Measurements from ENCODE around the gene TNPO2.

DNA sequence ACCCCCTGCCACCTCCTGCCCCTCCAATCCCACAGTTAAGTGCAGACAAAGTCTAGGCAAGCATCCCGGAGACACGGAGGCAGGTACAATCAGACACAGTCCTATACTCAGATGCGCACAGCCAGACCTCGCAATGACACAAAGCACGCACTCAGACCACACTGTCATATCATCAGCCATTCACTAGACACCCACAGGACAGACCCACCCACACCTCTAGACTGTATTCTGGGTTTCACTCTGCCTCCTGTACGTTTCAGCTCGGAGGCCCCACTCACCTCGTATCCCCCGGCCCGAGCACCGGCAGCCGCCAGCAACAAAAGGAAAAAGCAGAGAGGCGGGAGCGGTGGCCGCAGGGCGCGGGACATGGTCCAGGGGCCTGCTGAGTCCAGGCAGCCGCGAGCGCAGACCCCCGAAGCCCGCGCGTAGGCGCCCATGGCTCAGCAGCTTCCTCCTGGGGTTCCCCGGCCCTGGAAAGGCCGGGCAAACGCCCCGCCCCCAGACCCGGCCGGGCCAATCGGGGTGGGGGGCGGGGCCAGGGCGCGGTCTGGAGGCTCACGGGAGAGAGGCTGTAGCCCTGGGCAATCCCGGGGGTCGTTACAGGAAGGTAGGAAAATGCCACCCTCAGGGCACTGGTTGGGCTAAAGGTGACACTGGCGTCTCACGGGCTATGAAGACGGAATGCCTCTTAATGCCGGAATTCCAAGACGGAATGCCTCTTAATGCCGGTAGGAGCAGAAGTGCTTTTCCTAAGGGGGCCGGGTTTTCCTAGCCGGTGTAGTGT is 57.3 kb downstream of the TNPO2 start, which contains the start of the genes MAN2B1 and WDR83:
- TF ChIP-seq, protein P1, sequence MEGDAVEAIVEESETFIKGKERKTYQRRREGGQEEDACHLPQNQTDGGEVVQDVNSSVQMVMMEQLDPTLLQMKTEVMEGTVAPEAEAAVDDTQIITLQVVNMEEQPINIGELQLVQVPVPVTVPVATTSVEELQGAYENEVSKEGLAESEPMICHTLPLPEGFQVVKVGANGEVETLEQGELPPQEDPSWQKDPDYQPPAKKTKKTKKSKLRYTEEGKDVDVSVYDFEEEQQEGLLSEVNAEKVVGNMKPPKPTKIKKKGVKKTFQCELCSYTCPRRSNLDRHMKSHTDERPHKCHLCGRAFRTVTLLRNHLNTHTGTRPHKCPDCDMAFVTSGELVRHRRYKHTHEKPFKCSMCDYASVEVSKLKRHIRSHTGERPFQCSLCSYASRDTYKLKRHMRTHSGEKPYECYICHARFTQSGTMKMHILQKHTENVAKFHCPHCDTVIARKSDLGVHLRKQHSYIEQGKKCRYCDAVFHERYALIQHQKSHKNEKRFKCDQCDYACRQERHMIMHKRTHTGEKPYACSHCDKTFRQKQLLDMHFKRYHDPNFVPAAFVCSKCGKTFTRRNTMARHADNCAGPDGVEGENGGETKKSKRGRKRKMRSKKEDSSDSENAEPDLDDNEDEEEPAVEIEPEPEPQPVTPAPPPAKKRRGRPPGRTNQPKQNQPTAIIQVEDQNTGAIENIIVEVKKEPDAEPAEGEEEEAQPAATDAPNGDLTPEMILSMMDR (IDR thresholded peaks at IDR 0.05): no peak
- TF ChIP-seq SP1 (CRISPR knock-in tag; conservative IDR thresholded peaks at IDR 0.05): peak; percentile 69
- TF ChIP-seq TP53 (CRISPR knock-in tag; IDR thresholded peaks at IDR 0.05): no peak
- TF ChIP-seq ZNF232 (CRISPR knock-in tag; IDR thresholded peaks at IDR 0.05): no peak
- no peak for TF ChIP-seq ESRRA (CRISPR knock-in tag; IDR thresholded peaks at IDR 0.05; ENCODE audit: borderline replicate concordance)
- TF ChIP-seq, protein P2, sequence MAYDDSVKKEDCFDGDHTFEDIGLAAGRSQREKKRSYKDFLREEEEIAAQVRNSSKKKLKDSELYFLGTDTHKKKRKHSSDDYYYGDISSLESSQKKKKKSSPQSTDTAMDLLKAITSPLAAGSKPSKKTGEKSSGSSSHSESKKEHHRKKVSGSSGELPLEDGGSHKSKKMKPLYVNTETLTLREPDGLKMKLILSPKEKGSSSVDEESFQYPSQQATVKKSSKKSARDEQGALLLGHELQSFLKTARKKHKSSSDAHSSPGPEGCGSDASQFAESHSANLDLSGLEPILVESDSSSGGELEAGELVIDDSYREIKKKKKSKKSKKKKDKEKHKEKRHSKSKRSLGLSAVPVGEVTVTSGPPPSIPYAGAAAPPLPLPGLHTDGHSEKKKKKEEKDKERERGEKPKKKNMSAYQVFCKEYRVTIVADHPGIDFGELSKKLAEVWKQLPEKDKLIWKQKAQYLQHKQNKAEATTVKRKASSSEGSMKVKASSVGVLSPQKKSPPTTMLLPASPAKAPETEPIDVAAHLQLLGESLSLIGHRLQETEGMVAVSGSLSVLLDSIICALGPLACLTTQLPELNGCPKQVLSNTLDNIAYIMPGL (CRISPR knock-in tag; IDR thresholded peaks at IDR 0.05): no peak
- TF ChIP-seq, protein P3, sequence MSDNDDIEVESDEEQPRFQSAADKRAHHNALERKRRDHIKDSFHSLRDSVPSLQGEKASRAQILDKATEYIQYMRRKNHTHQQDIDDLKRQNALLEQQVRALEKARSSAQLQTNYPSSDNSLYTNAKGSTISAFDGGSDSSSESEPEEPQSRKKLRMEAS (CRISPR knock-in tag; IDR thresholded peaks at IDR 0.05): no peak
- TF ChIP-seq, protein P4, sequence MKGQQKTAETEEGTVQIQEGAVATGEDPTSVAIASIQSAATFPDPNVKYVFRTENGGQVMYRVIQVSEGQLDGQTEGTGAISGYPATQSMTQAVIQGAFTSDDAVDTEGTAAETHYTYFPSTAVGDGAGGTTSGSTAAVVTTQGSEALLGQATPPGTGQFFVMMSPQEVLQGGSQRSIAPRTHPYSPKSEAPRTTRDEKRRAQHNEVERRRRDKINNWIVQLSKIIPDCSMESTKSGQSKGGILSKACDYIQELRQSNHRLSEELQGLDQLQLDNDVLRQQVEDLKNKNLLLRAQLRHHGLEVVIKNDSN (CRISPR knock-in tag; IDR thresholded peaks at IDR 0.05): no peak

Measured in WTC11 (cell line).